Cardiac septum (tissue), 1 donor: ENCODE measurements around the gene VWCE. TPM values are rescaled to one million over a fixed set of nuclear protein-coding genes. Genes with fewer than 3 reads are reported as not detected.

Experiments used
- DNase-seq: peaks from one replicate; pipeline ENCODE4 v3.0.0-alpha.2; 2020; ENCODE audit warnings: low spot score
- intact Hi-C: fragments of 100-400 bp; cut with DNase I; formaldehyde crosslinking; loops from one replicate; pipeline ENCODE4 v1.14.0; 2022
- total RNA-seq: library from RNA; stranded (reverse); fragmentation: NEBNext Ultra II Directional; extraction: Animal tissue kit (Norgen Biotek cat#: 25700); gene quantifications from one replicate; pipeline ENCODE4 v1.2.1, GENCODE V29; 2021
- donor health status: DM: no; HTN: no; CAD: no.

The VWCE gene
- total RNA-seq, 1 donor from 2014 or later: 0.59 TPM

DNA sequence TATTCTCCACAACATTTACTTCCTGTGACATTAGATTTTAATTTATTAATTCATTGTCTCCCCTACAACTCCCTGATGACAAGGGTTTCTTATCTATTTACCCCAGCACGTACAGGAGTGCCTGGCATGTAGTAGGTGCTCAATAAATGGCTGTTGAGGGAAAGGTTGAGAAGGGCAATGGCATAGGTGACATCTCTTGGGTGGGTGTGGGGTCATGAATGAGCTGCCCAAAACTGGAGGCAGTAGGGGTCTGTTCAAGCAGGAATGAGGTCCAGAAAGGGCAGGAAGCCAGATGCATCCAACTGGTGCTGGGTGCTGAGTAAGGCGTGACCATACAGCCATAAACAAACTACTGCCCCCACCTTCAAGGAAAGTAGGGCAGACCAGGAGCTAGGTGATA lies 2.8 kb downstream of the VWCE start:
- intact Hi-C loops: no loop called here

DNA sequence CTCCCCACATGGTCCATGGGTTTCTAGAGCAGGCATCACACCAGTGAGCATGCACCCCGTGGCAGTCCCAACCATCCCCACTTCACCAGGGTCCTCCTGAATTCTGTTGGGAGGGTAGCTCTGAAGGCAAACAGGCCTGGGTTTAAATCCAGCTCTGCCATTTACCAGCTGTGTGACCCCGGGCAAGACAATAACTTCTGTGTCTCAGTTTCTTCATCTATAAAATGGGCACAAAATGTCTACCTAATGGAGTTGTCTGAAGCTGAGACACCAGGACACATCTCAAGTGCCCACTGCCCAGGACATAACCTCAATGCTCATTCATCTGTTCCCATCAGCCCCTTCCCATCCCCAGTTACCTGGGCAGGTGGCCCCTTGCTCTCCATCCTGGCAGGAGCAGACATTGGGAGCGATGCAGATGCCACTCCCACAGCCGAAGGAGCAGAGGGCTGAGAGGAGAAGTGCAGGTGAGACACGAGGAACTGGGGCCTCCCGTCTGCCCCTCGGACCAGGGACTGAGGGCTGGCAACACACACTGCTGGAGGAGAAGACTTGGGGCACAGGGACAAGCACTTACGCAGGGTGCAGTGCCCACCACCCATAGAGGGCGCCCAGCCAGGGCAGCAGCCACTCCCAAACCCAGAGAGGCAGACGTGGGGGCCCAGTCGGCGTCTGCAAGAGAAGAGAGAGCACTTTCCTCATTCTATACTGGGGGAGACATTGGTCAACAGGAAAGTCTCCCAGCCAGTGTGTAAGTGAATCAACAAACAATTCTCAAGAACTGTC lies 4.0 kb downstream of the VWCE start:
- intact Hi-C loops: no loop called here
- DNase-seq: no peak

More for the DNA sequence above, 2.8 kb downstream of the VWCE start:
- DNase-seq: no peak

DNA sequence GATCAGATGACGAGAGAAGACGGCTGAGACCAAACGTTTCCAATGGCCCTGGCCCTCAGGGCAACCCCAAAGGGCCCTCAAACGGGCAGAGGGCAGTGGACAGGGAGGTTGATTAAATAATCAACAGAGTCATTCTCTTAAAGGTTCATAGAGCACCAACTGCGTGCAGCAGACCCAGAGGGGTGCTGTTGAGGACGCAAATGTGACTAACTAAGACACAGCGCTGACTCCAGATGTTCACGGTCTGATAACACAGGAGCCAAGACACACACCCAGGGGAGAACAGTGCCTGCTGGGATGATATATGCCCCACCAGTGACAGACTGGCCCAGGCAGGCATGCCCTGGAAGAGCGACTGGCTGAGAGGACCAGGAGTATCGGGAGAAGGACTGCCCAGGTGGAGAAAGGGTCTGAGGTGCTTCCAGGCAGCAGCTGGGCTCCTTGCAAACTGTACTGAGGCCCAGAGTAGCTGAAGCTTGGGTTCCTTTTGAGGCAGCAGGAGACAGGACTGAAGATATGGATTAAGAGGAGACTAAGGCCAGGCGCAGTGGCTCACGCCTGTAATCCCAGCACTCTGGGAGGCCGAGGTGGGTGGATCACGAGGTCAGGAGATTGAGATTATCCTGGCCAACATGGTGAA lies 7.7 kb downstream of the VWCE start:
- intact Hi-C loops: no loop called here
- no peak for DNase-seq

DNA sequence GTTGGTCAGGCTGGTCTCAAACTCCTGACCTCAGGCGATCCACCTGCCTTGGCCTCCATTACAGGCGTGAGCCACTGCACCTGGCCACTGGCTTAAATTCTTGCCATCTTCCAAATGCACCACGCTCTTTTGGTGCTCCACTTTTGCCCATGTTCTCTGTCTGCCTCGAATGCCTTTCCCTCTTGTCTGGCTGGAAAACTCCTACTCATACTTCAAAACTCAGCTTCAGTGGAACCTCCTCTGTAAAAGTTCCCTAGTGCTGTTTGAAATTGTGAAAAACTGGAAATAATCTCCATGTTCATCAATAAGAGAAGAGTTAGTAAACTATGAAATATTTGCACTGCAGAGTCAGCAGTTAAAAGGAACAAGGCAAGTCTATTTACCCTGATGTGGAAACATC lies 11.5 kb downstream of the VWCE start:
- DNase-seq: no peak
- intact Hi-C loops: no loop called here

DNA sequence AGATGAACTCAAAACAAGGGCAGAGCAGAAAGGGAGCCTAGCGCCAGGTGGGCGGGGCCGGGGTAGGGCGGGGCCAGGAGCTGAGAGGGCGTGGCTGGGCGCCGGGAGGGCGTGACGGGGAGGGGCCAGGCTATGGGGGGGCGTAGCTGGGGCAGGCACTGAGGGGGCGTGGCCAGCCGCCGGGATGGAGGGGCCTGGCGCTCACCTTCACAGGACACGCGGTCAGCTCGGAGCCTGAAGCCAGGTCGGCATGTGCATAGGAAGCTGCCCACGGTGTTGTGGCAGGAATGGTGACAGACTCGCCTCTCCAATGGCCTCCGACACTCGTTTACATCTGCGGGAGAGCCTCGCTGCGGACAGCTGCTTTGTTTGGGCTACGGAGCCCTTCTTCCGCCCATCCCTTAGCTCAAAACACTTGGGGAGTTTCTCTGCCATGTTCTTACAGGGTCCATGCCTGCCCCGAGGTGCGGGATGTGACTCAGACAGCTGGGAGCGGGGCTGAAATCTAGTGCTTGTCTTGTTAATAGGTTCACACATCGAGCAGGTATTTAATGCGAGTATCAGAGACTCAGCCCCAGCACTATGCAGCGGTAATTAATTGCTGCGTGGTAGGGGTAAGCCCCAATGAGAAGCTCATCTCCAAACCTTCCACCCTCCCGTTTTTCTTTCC lies 13.4 kb downstream of the VWCE start:
- no peak for DNase-seq
- intact Hi-C loops: no loop called here

DNA sequence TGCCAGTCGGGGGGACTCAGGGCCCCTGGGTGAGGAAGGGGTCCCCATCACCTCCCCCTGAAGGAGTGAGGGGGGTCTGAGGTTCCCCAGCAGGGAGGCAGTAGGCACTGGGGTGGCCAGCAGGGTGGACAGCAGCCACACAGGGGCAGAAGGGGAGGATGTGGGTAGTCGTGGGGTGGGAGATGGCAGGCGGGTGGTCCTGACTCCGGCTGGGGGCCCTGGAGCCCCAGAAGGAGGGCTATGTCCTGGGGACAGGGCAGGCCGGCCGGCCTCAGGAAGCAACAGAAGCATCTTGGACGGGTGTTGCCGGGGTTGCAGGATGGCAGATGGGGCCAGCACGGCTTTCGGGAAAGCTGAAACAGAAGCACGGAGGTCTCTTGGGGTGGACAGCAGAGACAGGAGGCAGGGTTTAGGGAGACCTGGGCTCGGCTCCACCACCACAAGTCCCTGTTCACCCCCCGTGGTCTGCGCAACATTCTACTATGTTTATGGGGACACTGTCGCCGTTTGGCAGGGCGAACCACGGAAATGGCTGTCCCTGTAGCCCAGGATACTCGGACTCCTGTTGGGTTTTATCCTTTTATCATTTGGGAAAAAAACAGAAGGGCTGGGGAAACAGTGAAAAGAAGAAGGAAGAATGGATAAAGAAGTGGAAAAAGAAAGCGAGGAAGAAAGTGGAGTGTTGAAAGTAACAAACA lies 14.1 kb downstream of the VWCE start:
- no peak for DNase-seq
- intact Hi-C loops: no loop called here

DNA sequence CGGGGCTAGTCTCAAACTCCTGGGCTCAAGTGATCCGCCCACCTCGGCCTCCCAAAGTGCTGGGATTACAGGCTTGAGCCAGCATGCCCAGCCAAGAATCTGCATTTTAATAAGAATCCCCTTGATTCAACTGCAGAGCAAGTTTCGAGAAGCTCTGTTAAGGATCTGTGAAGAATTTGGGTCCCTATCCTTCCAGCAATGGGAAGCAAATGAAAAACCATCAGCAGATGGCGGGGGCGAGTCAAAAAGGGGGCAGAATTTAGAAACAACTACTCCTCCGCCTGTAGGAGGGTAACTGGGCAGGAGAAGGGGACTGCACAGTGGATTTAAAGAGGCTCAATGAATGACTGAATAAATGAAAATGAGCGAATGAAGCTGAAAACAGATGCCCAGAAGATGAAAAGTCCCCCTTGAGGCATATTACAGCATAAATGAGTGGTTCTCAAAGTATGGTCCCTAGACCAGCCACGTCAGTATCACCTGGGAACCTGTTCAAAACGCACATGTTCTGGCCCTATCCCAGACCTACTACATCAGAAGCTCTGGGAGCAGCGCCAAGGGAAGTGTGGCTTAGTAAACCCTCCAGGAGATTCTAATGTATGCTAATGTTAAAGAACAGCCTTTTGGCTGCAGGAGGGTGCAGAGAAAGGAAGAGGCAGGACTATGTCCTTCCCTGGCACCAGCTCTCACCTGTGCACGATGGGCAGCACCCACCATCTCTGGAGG lies 15.0 kb downstream of the VWCE start:
- DNase-seq: no peak
- intact Hi-C loops: no loop called here

DNA sequence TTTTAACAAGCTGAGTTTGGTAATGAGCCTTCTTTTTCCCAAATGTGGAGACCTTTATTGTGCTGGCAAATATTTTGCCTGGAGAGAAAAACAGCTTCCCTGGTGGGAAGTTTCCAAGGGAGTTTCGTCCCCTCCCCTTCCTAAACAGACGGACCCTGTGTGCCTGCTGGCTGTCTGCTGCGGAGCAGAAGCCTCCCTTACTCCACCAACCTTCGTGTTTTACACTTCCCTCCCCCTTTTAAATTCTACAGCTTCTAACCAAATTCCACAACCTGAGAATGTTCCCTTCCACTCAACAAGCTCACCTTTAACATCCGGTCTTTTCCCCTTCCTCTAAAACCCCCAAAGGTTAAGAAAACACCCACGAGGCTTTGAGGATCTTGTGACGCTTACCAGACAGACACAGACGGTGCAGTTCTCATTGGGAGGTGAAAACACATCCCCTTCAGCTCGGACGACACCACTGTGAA lies 17.1 kb downstream of the VWCE start:
- DNase-seq: no peak
- intact Hi-C loops: no loop called here

DNA sequence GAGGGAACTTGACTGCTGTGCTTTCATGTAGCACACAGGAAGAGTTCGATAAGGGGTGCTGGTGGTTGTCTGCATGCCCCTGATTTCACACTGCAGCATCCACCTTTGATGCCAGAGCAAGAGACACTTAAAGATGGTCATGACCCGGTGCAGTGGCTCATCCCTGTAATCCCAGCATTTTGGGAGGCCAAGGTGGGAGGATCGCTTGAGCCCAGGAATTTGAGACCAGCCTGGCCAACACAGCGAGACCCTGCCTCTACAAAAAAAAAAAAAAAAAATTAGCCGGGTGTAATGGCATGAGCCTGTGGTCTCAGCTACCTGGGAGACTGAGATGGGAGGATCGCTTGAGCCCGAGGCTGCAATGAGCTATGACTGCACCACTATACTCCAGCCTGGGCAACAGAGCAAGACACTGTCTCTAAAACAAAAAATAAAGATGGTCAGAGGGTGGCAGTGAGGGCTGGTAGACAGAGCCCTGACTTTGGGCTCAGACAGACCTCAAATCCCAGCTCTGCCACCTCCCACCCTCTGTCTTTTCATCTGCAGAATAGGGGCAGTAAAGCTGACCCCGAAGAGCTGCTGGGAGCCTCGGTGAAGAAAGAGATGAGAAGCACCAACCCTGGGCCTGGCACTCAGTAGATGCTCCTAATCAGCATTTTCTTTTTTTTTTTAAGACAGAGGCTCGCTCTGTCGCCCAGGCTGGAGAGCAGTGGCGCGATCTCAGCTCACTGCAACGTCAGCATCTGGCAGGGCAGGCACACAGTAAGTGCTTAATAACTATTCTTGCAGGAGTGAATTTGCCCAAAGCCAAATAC lies 17.7 kb downstream of the VWCE start:
- intact Hi-C loops: no loop called here
- DNase-seq: no peak

DNA sequence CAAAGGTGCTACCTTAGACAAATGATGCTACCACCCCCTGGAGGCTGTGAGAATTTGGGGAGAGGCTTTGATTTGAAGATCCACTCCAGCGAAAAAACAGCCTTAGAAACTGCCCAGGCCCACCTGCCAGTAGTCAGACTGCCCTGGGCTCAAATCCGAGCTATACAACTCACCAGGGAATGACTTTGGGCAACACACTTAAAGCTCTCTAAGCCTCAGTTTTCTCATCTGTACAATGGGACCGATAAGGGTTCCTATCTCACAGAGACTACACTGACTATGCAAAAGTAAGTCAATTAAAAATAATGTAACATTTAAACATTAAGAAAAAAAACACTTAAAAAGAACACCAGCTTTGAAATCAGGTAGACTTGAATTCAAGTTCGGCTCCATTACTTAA lies 19.9 kb downstream of the VWCE start:
- DNase-seq: no peak
- intact Hi-C loops: no loop called here

DNA sequence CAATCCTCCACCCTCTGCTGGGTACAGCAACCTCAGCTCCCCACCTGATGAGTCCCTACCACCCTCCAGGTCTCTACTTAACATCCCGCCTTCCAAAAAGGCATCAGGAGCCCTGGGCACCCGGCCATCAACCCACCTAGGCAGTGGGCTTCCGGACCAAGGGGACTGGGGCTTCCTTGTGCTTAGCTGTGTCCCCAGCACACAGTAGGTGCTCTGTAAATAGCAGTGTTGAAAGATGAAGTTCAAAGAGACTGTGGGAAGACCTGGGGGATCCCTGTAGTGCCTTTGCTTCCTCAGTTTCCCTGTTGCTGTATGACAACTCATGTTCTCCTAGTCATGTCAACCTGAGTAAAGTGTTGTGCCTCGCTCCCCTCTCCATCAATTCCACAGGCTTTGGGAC lies 21.0 kb downstream of the VWCE start:
- no peak for DNase-seq
- intact Hi-C loops: no loop called here

DNA sequence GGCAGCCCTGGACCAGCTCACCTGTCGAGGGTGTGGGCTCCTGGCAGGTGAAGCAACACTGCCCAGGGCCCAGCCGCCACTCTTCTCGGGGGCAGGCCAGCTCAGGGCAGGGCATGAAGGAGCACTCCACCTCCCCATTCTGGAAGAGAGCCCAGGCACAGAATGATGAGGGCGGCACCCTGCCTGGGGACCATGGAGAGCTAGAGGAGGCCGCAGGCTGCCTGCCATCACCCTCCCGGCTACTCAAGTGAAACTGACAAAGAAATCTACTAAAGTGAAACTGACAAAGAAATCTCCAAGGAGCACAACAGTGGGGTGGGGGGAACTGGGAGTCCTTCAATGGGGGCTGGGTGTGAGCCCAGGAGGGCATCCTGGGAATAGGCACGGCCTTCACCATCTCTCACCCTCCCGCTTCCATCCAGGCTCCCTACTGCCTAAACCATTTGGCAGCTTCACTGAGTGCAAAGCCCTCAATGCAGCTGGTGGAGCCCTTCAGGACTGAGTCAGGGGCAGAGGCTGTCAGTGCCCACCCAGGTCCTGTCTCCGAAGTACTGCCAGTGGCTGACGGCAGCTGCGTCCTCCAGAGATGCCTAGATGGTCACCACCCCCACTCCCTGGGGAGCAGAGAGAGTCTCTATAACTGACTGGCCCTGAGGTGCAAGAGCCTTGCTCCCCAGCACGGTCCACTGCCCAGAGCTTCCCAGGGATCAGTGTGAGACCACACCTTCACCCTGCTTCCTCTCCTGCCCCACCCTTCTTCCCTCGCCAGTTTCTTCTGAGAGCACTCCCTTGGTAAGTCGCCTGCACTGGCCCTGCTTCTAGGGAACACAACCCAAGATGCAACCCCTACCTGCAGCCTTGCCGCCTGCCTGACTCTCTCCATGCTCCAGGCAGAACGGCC lies 21.7 kb downstream of the VWCE start:
- intact Hi-C loops: no loop called here

DNA sequence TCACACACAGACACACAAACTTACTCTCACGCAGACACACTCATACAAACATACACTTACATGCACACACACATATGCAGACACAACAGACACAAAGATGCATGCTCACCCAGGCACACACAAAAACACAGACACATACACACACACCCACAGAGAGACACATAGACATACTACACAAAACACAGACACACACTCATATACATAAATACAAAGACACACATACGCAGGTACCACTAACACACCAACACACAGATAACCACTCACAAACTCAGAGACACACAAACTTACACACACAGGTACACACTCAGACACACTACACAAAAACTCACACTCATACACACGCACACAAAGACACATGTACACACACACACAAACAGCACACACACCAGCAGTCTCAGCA lies 22.4 kb downstream of the VWCE start:
- intact Hi-C loops: no loop called here

More for the DNA sequence above, 21.7 kb downstream of the VWCE start:
- no peak for DNase-seq

DNA sequence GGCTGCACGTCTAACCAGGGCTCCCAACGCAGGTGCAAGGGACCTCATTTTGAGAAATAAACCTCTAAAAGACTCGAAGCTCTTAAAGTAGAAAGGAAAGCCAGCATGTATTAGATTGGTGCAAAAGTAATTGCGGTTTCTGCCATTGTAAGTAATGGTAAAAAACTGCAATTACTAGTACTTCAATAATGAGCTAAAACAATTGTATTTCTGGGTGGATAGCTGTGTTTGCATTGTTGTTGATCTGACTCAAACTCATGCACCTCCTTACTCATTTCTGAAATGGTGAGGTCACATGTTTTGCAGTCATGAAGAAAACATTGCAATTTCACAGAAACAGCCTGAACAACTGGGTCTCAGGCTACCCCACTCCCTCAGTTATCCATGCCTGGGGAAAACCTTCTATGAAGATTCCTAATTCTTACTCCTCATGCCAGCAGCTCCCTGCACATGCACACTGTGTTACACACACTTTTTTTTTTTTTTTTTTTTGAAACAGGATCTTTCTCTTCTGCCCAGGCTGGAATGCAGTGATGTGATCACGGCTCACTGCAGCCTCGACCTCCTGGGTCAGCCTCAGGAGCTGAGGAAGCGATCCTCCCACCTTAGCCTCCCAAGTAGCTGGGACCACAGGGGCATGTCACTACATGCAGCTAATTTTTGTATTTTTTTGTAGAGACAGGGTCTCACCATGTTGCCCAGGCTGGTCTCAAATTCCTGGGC lies 24.6 kb downstream of the VWCE start:
- intact Hi-C loops: no loop called here

More for the DNA sequence above, 22.4 kb downstream of the VWCE start:
- DNase-seq: no peak

DNA sequence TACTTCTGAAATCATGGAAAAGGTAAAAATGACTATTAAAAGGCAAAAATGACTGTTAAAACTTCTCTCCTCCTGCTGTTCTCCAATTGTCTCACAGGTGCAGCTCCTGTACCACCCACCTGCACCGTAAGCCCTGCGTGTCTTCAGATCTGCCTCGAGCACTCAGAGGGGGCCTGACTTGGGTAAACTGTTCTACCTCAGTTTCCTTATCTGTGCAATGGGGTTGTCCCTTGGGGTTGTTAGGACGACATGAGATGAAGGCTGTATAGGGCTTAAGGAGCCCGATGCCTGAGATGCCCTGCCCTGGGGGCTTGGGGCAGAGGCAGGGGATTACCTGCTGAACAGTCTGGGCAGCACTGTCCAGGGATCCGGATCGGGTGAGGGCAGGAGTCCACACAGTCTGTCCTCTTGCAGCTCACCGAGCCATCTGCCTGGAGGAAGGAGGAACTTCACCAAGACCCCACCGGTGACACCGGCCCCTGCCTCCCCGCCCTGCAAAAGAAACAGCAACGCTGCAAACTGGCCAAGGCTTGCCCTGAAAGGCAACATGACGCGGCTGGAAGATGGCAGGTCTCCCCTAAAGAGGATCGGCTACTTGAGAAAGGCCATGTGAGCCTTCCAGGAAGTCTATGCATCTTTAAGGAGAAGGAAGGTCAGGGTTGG lies 26.4 kb downstream of the VWCE start:
- no peak for DNase-seq
- intact Hi-C loops: no loop called here

More for the DNA sequence above, 24.6 kb downstream of the VWCE start:
- DNase-seq: no peak

DNA sequence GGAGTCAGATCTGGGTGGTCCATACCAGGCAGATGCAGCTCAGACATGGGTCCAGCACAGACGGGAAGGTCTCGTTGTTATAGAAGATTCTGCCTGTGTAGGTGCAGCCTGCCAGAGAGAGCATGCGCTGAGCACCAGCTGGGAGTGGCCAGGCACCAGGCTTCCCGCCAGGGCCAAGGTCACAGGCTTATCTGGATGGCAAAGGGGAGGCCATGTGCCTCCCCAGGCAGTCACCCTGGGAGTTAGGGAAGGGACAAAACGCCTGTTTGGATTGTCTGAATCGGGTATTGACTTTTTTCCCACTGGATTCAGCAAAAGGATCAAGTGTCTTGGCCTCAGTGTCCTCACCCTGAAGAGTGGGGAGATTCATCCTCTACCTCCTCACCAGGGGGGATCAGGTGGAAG lies 27.7 kb downstream of the VWCE start:
- intact Hi-C loops: no loop called here
- no peak for DNase-seq
